ENCODE data around the gene PCDH9.

DNA sequence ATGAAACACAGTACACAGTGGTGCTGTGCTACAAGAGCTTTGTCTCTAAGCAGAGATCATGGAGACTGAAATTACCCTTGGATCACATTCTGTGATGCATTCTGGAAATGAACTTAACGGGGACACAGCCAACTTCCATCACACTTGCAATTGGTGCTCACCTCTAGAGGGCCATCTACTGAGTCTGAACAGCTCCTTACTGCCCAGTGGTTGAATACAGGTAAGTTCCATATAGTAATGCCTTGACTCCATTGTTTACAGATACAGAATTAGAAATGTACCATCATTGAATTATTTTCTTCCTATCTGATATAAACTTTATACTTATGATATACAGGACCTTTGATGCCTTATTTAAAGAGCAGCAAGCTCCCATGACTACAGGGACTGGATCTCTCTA, 686.4 kb downstream of the PCDH9 start:
- TF ChIP-seq, protein P1, sequence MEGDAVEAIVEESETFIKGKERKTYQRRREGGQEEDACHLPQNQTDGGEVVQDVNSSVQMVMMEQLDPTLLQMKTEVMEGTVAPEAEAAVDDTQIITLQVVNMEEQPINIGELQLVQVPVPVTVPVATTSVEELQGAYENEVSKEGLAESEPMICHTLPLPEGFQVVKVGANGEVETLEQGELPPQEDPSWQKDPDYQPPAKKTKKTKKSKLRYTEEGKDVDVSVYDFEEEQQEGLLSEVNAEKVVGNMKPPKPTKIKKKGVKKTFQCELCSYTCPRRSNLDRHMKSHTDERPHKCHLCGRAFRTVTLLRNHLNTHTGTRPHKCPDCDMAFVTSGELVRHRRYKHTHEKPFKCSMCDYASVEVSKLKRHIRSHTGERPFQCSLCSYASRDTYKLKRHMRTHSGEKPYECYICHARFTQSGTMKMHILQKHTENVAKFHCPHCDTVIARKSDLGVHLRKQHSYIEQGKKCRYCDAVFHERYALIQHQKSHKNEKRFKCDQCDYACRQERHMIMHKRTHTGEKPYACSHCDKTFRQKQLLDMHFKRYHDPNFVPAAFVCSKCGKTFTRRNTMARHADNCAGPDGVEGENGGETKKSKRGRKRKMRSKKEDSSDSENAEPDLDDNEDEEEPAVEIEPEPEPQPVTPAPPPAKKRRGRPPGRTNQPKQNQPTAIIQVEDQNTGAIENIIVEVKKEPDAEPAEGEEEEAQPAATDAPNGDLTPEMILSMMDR (IDR thresholded peaks at IDR 0.05), result no peak
- no peak for TF ChIP-seq POLR2AphosphoS5 (IDR thresholded peaks at IDR 0.05)
